Karpas-422 (cell line): ENCODE measurements around the gene PACS1. TPM values are rescaled to one million over a fixed set of nuclear protein-coding genes. Genes with fewer than 3 reads are reported as not detected.
A peak's percentile ranks its signal among the peaks of the same experiment; 100 is the strongest.

Experiments
- DNase-seq: peaks from one replicate; pipeline ENCODE4 v3.0.0-alpha.2; 2015
- H2AFZ ChIP-seq: fragments of 200-600 bp; sonication (generic); 2 replicates; pipeline ENCODE4 v1.6.1; 2014; ENCODE audit warnings: antibody characterized with exemption, low read length, mixed read lengths
- H3K27ac ChIP-seq: fragments of 200-600 bp; sonication (generic); 2 replicates; pipeline ENCODE4 v1.5.1; 2014; ENCODE audit warnings: mild to moderate bottlenecking, low read length, moderate library complexity
- H3K27me3 ChIP-seq: fragments of 200-600 bp; sonication (generic); 2 replicates; pipeline ENCODE4 v1.6.1; 2014; ENCODE audit warnings: low read length, mixed read lengths
- H3K36me3 ChIP-seq: fragments of 200-600 bp; sonication (generic); 2 replicates; pipeline ENCODE4 v1.6.1; 2014; ENCODE audit warnings: low read length, mixed read lengths; ENCODE audit not compliant: insufficient read depth
- H3K4me1 ChIP-seq: fragments of 200-600 bp; sonication (generic); 2 replicates; pipeline ENCODE4 v1.6.1; 2014; ENCODE audit warnings: mild to moderate bottlenecking, low read length, mixed read lengths
- H3K4me2 ChIP-seq: fragments of 200-600 bp; sonication (generic); 2 replicates; pipeline ENCODE4 v1.6.1; 2014; ENCODE audit warnings: low read length, low read depth, mild to moderate bottlenecking; ENCODE audit not compliant: poor library complexity, severe bottlenecking
- H3K4me3 ChIP-seq: fragments of 200-600 bp; sonication (generic); 2 replicates; pipeline ENCODE4 v1.5.1; 2014; ENCODE audit warnings: mild to moderate bottlenecking, antibody characterized with exemption, low read length, mixed read lengths
- H3K79me2 ChIP-seq: fragments of 200-600 bp; sonication (generic); 2 replicates; pipeline ENCODE4 v1.6.1; 2014; ENCODE audit warnings: mild to moderate bottlenecking, low read length, mixed read lengths
- H3K9ac ChIP-seq: fragments of 200-600 bp; sonication (generic); 2 replicates; pipeline ENCODE4 v1.6.0; 2014; ENCODE audit warnings: low read length
- H3K9me2 ChIP-seq: fragments of 200-600 bp; sonication (generic), shearing (Covaris generic); replicated peaks from 2 replicates; pipeline ENCODE4 v1.6.0; 2014; ENCODE audit warnings: mild to moderate bottlenecking, low read length, moderate library complexity; ENCODE audit not compliant: insufficient read depth
- H3K9me3 ChIP-seq: fragments of 300-700, 200-600 bp; sonication (generic); 2 replicates; pipeline ENCODE4 v1.6.1; 2014; ENCODE audit warnings: low read length, mixed read lengths
- H4K20me1 ChIP-seq: fragments of 200-600 bp; sonication (generic); 2 replicates; pipeline ENCODE4 v1.6.1; 2014; ENCODE audit warnings: mild to moderate bottlenecking, antibody characterized with exemption, low read length, low read depth; ENCODE audit not compliant: insufficient read depth
- total RNA-seq: library from RNA; depleted of rRNA; stranded (reverse); fragments of >200 nt; shearing (Covaris generic); gene quantifications from 2 replicates; pipeline ENCODE4 v1.2.3, GENCODE V29; 2014; ENCODE audit warnings: low replicate concordance

The PACS1 gene
- total RNA-seq, 1 experiment from 2014 or later = 60.5 TPM

GRCh38 chr11:66154109-66154508 is 84.0 kb downstream of the PACS1 start:
- H3K4me1 ChIP-seq = peaks cover 23% of the 10 kb centered on the region
- H3K27me3 ChIP-seq = no peaks in the 10 kb centered on the region
- H3K9me2 ChIP-seq = no peaks in the 10 kb centered on the region
- H3K9ac ChIP-seq = no peak overlapping the region
- no peak overlapping the region for H3K4me3 ChIP-seq
- H3K36me3 ChIP-seq = no peaks in the 10 kb centered on the region
- no peak overlapping the region for H3K27ac ChIP-seq
- no peaks in the 10 kb centered on the region for H3K9me3 ChIP-seq
- H3K79me2 ChIP-seq = peaks cover 83% of the 10 kb centered on the region
- DNase-seq = no peak
- no peak overlapping the region for H3K4me2 ChIP-seq
- H4K20me1 ChIP-seq = no peaks in the 10 kb centered on the region
- no peak overlapping the region for H2AFZ ChIP-seq

- no peaks in the 10 kb centered on the region for H3K9me3 ChIP-seq
- H3K27me3 ChIP-seq = no peaks in the 10 kb centered on the region
- no peaks in the 10 kb centered on the region for H3K9me2 ChIP-seq
- H3K36me3 ChIP-seq = no peaks in the 10 kb centered on the region
- no peak overlapping the region for H3K4me2 ChIP-seq
- peaks cover 16% of the 10 kb centered on the region for H3K4me1 ChIP-seq
- H3K4me3 ChIP-seq = no peak overlapping the region
- no peaks in the 10 kb centered on the region for H4K20me1 ChIP-seq
- DNase-seq = no peak
- H3K79me2 ChIP-seq = peaks cover 89% of the 10 kb centered on the region
- H2AFZ ChIP-seq = no peak overlapping the region
- no peak overlapping the region for H3K27ac ChIP-seq
- H3K9ac ChIP-seq = no peak overlapping the region
Observed at GRCh38 chr11:66155387-66156073, 85.5 kb downstream of the PACS1 start.

- no peak overlapping the region for H2AFZ ChIP-seq
- no peak overlapping the region for H3K9ac ChIP-seq
- H4K20me1 ChIP-seq = no peaks in the 10 kb centered on the region
- H3K27ac ChIP-seq = peak overlapping the region; percentile 11; the same call in 1 of the 2 replicates
- H3K36me3 ChIP-seq = no peaks in the 10 kb centered on the region
- H3K9me3 ChIP-seq = no peaks in the 10 kb centered on the region
- H3K27me3 ChIP-seq = no peaks in the 10 kb centered on the region
- no peak overlapping the region for H3K4me2 ChIP-seq
- DNase-seq = no peak
- H3K4me3 ChIP-seq = no peak overlapping the region
- no peaks in the 10 kb centered on the region for H3K9me2 ChIP-seq
- H3K4me1 ChIP-seq = peaks cover 3% of the 10 kb centered on the region; the same call in 1 of the 2 replicates
- peaks cover 88% of the 10 kb centered on the region for H3K79me2 ChIP-seq
Observed at GRCh38 chr11:66157182-66157864, 87.3 kb downstream of the PACS1 start.

GRCh38 chr11:66158156-66158555 is 88.1 kb downstream of the PACS1 start:
- Histone ChIP-seq H2AFZ (no peak overlapping the region), H3K79me2 (peaks cover 88% of the 10 kb centered on the region), H3K27ac (no peak overlapping the region), H4K20me1 (no peaks in the 10 kb centered on the region), H3K36me3 (no peaks in the 10 kb centered on the region), H3K9ac (no peak overlapping the region), H3K4me2 (no peak overlapping the region), H3K4me3 (no peak overlapping the region), H3K4me1 (peaks cover 3% of the 10 kb centered on the region; the same call in 1 of the 2 replicates), H3K9me3 (no peaks in the 10 kb centered on the region), H3K9me2 (no peaks in the 10 kb centered on the region), H3K27me3 (no peaks in the 10 kb centered on the region)
- DNase-seq = no peak

DNA sequence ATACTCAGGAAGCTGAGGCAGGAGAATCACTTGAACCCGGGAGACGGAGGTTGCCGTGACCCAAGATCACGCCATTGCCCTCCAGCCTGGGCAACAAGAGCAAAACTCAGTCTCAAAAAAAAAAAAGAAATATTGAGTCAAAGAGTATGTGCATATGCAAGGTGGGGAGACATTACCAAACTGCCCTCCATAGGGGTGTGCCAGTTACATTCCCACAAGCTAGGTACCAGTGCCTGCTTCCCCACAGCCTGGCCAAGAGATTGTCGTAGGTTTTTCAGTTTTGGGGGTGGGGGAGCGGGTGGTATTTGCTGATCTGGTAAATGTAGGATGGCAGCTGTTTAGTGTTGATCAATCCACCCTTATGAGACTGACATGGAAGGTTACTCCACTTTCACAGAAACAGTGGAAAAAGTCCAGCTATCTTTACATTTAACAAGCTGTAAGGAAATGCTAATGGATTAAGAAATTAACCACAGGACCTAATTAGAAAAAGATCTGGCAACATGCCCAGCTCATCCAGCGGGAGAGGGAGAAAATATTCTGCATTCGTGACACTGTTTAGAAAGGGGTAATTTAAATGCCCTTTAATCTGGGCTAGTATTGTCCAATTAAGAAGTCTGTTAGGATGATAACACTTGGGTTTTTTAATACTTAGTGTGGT is 89.4 kb downstream of the PACS1 start:
- Histone ChIP-seq H3K27me3 (no peaks in the 10 kb centered on the region), H3K36me3 (no peaks in the 10 kb centered on the region), H3K9ac (no peak overlapping the region), H2AFZ (no peak overlapping the region), H4K20me1 (no peaks in the 10 kb centered on the region), H3K27ac (no peak overlapping the region), H3K4me1 (peaks cover 3% of the 10 kb centered on the region; the same call in 1 of the 2 replicates), H3K9me3 (no peaks in the 10 kb centered on the region), H3K9me2 (no peaks in the 10 kb centered on the region), H3K4me2 (no peak overlapping the region), H3K79me2 (peaks cover 88% of the 10 kb centered on the region), H3K4me3 (no peak overlapping the region)
- no peak for DNase-seq

DNA sequence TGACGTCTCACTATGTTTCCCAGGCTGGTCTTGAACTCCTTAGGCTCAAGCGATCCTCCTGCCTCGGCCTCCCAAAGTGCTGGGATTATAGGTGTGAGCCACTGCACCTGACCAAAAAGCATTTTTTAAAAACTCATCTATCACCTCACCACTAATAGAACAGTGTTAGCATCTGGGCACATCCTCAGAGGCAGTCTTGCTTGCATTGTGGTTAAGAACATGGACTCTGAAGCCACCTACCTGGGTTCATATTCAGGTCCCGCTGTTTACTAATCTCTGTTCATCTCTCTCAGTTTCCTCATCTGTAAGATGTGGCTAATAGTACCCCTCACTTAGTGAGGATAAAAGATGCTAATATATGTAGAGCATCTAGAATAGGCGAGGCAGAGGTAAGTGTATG is 90.6 kb downstream of the PACS1 start:
- Histone ChIP-seq H3K79me2 (peaks cover 85% of the 10 kb centered on the region), H3K9me3 (no peaks in the 10 kb centered on the region), H2AFZ (no peak overlapping the region), H3K27me3 (no peaks in the 10 kb centered on the region), H3K4me1 (peaks cover 3% of the 10 kb centered on the region; the same call in 1 of the 2 replicates), H3K36me3 (no peaks in the 10 kb centered on the region), H3K9ac (no peak overlapping the region), H3K4me2 (no peak overlapping the region), H3K9me2 (no peaks in the 10 kb centered on the region), H3K27ac (no peak overlapping the region), H4K20me1 (no peaks in the 10 kb centered on the region), H3K4me3 (no peak overlapping the region)
- DNase-seq = no peak

- Histone ChIP-seq H3K27ac (no peak overlapping the region), H3K9me2 (no peaks in the 10 kb centered on the region), H3K36me3 (no peaks in the 10 kb centered on the region), H3K4me2 (no peak overlapping the region), H3K4me3 (no peak overlapping the region), H2AFZ (no peak overlapping the region), H3K9me3 (no peaks in the 10 kb centered on the region), H3K27me3 (no peaks in the 10 kb centered on the region), H3K9ac (no peak overlapping the region), H3K79me2 (peaks cover 86% of the 10 kb centered on the region), H4K20me1 (no peaks in the 10 kb centered on the region), H3K4me1 (no peaks in the 10 kb centered on the region; the same call in 1 of the 2 replicates)
- no peak for DNase-seq
Observed at GRCh38 chr11:66168289-66168688, 98.2 kb downstream of the PACS1 start.

DNA sequence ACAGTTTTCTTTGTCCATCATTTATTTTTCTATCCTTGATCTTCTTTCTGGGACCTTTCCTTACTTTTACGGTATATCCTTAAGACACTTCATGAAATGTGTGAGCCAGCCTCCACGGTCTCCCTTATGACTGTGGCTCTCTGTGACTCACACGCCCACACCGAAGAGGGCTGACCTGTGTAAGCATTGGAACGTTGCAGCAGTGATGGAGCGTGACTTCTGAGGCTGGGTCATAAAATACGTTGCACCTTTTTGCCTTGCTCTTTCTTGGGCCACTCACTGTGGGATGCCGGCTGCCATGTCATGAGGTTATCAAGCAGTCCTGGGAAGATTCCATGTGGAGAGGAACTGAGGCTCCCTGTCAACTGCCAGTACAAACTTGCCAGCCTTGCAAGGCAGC is 102.1 kb downstream of the PACS1 start:
- Histone ChIP-seq H3K79me2 (peaks cover 91% of the 10 kb centered on the region), H3K36me3 (no peaks in the 10 kb centered on the region), H3K9me3 (no peaks in the 10 kb centered on the region), H2AFZ (no peak overlapping the region), H3K4me1 (no peaks in the 10 kb centered on the region; the same call in 1 of the 2 replicates), H3K9me2 (no peaks in the 10 kb centered on the region), H3K27me3 (no peaks in the 10 kb centered on the region), H3K9ac (no peak overlapping the region), H4K20me1 (no peaks in the 10 kb centered on the region), H3K27ac (no peak overlapping the region), H3K4me2 (no peak overlapping the region), H3K4me3 (no peak overlapping the region)
- DNase-seq = no peak
